Skin epidermis (tissue), 12 donors: ENCODE measurements around the gene ADCY2.

Experiments used
- H3K27ac ChIP-seq, 21 experiments: fragments of 200-600 bp; sonication (generic) in 11 of 21; one replicate each; pipeline ENCODE4 v1.5.0; 2020; ENCODE audit warnings: mild to moderate bottlenecking in 3 of 21, inconsistent platforms in 2 of 21, moderate library complexity in 2 of 21
- H3K4me3 ChIP-seq, 7 experiments: fragments of 200-600 bp; sonication (generic) in 2 of 7; one replicate each; pipeline ENCODE4 v1.5.0; 2020; ENCODE audit warnings: inconsistent platforms in 2 of 7, mild to moderate bottlenecking in 2 of 7, moderate library complexity in 1 of 7

The ADCY2 gene

GRCh38 chr5:7684826-7685225 is 288.9 kb downstream of the ADCY2 start:
- Histone ChIP-seq H3K4me3 (no peak overlapping the region), H3K27ac (no peak overlapping the region)

GRCh38 chr5:7686794-7687193 is 290.9 kb downstream of the ADCY2 start:
- Histone ChIP-seq H3K27ac (no peak overlapping the region), H3K4me3 (no peak overlapping the region)

- H3K27ac ChIP-seq: no peak overlapping the region
- H3K4me3 ChIP-seq: no peak overlapping the region
These were observed 294.6 kb downstream of the ADCY2 start for GRCh38 chr5:7690557-7690956.

GRCh38 chr5:7705261-7705660 is 309.3 kb downstream of the ADCY2 start:
- H3K4me3 ChIP-seq: no peak overlapping the region
- no peak overlapping the region for H3K27ac ChIP-seq

GRCh38 chr5:7705736-7706135 is 309.8 kb downstream of the ADCY2 start:
- Histone ChIP-seq H3K4me3 (no peak overlapping the region), H3K27ac (no peak overlapping the region)

- Histone ChIP-seq H3K4me3 (no peak overlapping the region), H3K27ac (no peak overlapping the region)
These were observed 310.3 kb downstream of the ADCY2 start for GRCh38 chr5:7706256-7706655.

GRCh38 chr5:7714119-7714518 is 318.2 kb downstream of the ADCY2 start:
- no peak overlapping the region for H3K4me3 ChIP-seq
- no peak overlapping the region for H3K27ac ChIP-seq

GRCh38 chr5:7714697-7715096 is 318.8 kb downstream of the ADCY2 start:
- Histone ChIP-seq H3K27ac (no peak overlapping the region), H3K4me3 (no peak overlapping the region)

GRCh38 chr5:7717691-7718090 is 321.8 kb downstream of the ADCY2 start:
- H3K4me3 ChIP-seq: no peak overlapping the region
- H3K27ac ChIP-seq: no peak overlapping the region

- Histone ChIP-seq H3K4me3 (no peak overlapping the region), H3K27ac (no peak overlapping the region)
These were observed 332.1 kb downstream of the ADCY2 start for GRCh38 chr5:7728076-7728475.

GRCh38 chr5:7741415-7742065 is 345.6 kb downstream of the ADCY2 start:
- H3K4me3 ChIP-seq: no peak overlapping the region
- no peak overlapping the region for H3K27ac ChIP-seq

GRCh38 chr5:7742241-7742656 is 346.3 kb downstream of the ADCY2 start:
- no peak overlapping the region for H3K27ac ChIP-seq

GRCh38 chr5:7745882-7746610 is 350.1 kb downstream of the ADCY2 start:
- Histone ChIP-seq H3K4me3 (no peak overlapping the region), H3K27ac (no peak overlapping the region)

More at GRCh38 chr5:7742241-7742656, 346.3 kb downstream of the ADCY2 start:
- no peak overlapping the region for H3K4me3 ChIP-seq

GRCh38 chr5:7747728-7748127 is 351.8 kb downstream of the ADCY2 start:
- H3K4me3 ChIP-seq: no peak overlapping the region

GRCh38 chr5:7749626-7750025 is 353.7 kb downstream of the ADCY2 start:
- no peak overlapping the region for H3K27ac ChIP-seq
- H3K4me3 ChIP-seq: no peak overlapping the region

More at GRCh38 chr5:7747728-7748127, 351.8 kb downstream of the ADCY2 start:
- H3K27ac ChIP-seq: no peak overlapping the region

- Histone ChIP-seq H3K4me3 (no peak overlapping the region), H3K27ac (no peak overlapping the region)
These were observed 355.9 kb downstream of the ADCY2 start for GRCh38 chr5:7751874-7752273.

GRCh38 chr5:7753181-7753580 is 357.2 kb downstream of the ADCY2 start:
- Histone ChIP-seq H3K27ac (peak overlapping the region in 1 of 21 experiments; percentile 15), H3K4me3 (no peak overlapping the region)

GRCh38 chr5:7753596-7753995 is 357.7 kb downstream of the ADCY2 start:
- H3K4me3 ChIP-seq: no peak overlapping the region
- no peak overlapping the region for H3K27ac ChIP-seq

- Histone ChIP-seq H3K27ac (no peak overlapping the region), H3K4me3 (no peak overlapping the region)
These were observed 358.6 kb downstream of the ADCY2 start for GRCh38 chr5:7754490-7754889.

- Histone ChIP-seq H3K27ac (no peak overlapping the region), H3K4me3 (no peak overlapping the region)
These were observed 359.2 kb downstream of the ADCY2 start for GRCh38 chr5:7754997-7755596.

- no peak overlapping the region for H3K27ac ChIP-seq
- H3K4me3 ChIP-seq: no peak overlapping the region
These were observed 360.0 kb downstream of the ADCY2 start for GRCh38 chr5:7755958-7756357.
